ENCODE data around the gene SFTA2.

- no peak for TF ChIP-seq CTCF (IDR thresholded peaks at IDR 0.05)
- TF ChIP-seq EZH2 (IDR thresholded peaks at IDR 0.05; ENCODE audit: borderline replicate concordance, insufficient read depth, low read depth, low read length, poor library complexity, severe bottlenecking): no peak
These were observed 28.7 kb downstream of the SFTA2 start for GRCh38 chr6:30903236-30903635.

Measured in B cell (primary cell).